Fibroblast of pulmonary artery (primary cell): ENCODE measurements around the gene PAPSS2.
A peak's percentile ranks its signal among the peaks of the same experiment; 100 is the strongest.

Source experiments
- DNase-seq: peaks from one replicate; pipeline ENCODE4 v3.0.0-alpha.2; 2010; ENCODE audit warnings: low read depth
- H3K4me3 ChIP-seq: replicated peaks from 2 replicates; pipeline ENCODE4 v1.5.1; 2011; ENCODE audit warnings: low read depth, mild to moderate bottlenecking, control low read depth, low read length, moderate library complexity
- TF ChIP-seq, protein P1 (sequence below): IDR thresholded peaks from 2 replicates; pipeline ENCODE4 v1.5.1; 2011; ENCODE audit warnings: mild to moderate bottlenecking, control low read depth, low read length, inconsistent platforms; ENCODE audit errors: missing control alignments

Gene PAPSS2

DNA sequence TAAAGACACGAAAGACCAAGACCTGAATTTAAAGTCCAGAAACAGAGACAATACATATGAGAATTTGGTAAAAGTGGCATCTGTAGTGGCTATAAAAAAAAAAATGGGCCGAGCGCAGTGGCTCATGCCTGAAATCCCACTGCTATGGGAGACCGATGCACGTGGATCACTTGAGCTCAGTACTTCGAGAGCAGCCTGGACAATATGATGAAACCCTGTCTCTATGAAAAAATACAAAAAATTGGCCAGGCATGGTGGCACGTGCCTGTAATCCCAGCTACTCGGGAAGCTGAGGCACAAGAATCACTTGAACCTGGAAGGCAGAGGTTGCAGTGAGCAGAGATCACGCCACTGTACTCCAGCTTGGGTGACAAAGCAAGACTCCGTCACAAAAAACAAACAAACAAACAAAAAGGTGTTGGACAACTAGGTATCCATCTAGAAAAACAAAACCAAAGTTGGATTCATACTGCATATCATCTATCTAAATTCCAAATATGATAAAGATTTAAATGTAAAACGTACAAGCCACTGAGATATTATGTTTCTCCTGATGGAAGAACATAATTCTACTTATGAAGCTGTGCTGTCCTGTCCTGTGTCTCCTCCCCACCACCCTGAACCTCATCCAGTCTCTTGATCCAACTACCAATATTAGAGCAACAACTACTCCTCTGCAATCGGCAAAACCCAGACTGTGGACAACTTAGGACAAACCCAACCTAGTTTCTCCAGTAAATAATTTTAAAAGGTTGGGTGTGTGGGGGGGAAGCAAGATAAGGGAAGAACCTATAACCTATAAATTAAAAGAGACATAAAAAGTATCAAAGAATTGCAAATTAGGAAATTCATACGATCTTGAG is 104.6 kb downstream of the PAPSS2 start:
- no peak for DNase-seq
- TF ChIP-seq, protein P1, sequence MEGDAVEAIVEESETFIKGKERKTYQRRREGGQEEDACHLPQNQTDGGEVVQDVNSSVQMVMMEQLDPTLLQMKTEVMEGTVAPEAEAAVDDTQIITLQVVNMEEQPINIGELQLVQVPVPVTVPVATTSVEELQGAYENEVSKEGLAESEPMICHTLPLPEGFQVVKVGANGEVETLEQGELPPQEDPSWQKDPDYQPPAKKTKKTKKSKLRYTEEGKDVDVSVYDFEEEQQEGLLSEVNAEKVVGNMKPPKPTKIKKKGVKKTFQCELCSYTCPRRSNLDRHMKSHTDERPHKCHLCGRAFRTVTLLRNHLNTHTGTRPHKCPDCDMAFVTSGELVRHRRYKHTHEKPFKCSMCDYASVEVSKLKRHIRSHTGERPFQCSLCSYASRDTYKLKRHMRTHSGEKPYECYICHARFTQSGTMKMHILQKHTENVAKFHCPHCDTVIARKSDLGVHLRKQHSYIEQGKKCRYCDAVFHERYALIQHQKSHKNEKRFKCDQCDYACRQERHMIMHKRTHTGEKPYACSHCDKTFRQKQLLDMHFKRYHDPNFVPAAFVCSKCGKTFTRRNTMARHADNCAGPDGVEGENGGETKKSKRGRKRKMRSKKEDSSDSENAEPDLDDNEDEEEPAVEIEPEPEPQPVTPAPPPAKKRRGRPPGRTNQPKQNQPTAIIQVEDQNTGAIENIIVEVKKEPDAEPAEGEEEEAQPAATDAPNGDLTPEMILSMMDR, result no peak
- H3K4me3 ChIP-seq, result no peak overlapping the region

- H3K4me3 ChIP-seq, result no peak overlapping the region
- TF ChIP-seq, protein P1, result no peak
- DNase-seq, result no peak
These were observed 106.1 kb downstream of the PAPSS2 start for GRCh38 chr10:87765666-87766376.

DNA sequence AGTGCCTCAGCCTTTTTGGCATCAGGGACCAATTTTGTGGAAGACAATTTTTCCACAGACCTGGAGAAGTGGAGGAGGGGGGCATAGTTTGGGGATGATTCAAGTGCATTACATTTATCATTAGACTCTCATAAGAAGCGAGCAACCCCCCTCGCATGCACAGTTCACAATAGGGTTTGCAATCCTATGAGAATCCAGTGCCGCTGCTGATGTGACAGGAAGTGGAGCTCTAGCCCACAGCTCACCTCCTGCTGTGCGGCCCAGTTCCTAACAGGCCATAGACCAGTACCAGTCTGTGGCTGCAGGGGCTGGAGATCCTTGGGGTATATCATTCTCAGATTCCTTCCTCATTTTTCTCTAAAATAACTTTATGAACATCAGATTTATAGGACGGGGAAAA is 107.6 kb downstream of the PAPSS2 start:
- TF ChIP-seq, protein P1, result no peak
- H3K4me3 ChIP-seq, result no peak overlapping the region
- DNase-seq, result peak; percentile 58

DNA sequence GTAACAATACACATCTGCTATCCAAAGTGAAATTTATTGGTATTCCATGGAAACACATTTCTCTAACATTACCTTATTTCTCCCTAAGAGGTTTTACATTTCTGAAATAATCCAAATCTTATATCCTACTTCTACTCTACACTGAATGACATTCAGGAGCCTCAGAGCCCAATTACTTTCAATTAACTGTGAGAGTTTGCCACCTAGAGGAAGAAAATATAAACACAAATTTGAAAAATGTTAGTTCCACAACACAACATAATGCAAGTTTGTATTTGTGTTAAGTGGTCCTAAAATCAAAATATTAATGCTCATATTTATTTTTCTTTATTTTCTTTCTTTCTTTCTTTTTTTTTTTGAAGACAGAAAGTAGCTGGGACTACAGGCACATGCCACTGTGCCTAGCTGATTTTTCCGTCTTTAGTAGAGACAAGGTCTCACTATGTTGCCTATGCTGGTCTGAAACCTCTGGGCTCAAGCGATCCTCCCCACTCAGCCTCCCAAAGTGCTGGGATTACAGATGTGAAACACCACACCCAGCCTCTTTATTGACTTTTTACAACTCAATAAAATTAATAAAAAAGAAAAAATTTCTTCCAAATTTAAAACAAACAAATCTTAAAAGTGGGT is 112.3 kb downstream of the PAPSS2 start:
- H3K4me3 ChIP-seq, result no peak overlapping the region
- TF ChIP-seq, protein P1, result peak; percentile 48
- DNase-seq, result peak; percentile 62

- peak overlapping the region; percentile 19 for H3K4me3 ChIP-seq
- TF ChIP-seq, protein P1, result no peak
- DNase-seq, result peak; percentile 59
These were observed 116.1 kb downstream of the PAPSS2 start for GRCh38 chr10:87775766-87776165.

DNA sequence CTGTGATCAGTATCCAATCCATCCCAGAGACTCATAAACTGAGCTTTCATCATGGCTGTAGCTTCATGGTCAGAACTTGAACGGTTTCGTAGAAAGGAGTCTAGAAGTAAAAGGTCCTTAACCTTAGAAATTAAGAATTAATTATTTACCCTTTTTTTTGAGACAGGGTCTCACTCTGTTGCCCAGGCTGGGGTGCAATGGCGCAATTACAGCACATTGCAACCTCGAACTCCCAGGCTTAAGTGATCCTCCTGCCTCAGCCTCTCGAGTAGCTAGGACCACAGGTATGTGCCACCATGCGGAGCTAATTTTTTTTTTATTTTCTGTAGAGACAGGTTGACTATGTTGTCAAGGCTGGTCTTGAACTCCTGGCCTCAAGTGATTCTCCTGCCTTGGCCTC is 116.7 kb downstream of the PAPSS2 start:
- H3K4me3 ChIP-seq, result no peak overlapping the region
- DNase-seq, result no peak
- TF ChIP-seq, protein P1, result no peak
